HL-60 (cell line): ENCODE results near the gene FOXD2.

Source experiments
- CTCF ChIP-seq: IDR thresholded peaks from one replicate; pipeline ENCODE4 v1.5.1; 2011; ENCODE audit warnings: low read length, control low read depth, inconsistent platforms; ENCODE audit not compliant: insufficient read depth
- GABPA ChIP-seq: IDR thresholded peaks from 2 replicates; pipeline ENCODE4 v1.6.1; 2012; ENCODE audit warnings: low read depth
- POLR2AphosphoS5 ChIP-seq: IDR thresholded peaks from 2 replicates; pipeline ENCODE4 v1.6.1; 2012; ENCODE audit warnings: low read depth
- REST ChIP-seq: IDR thresholded peaks from 2 replicates; pipeline ENCODE4 v1.6.1; 2012; ENCODE audit warnings: low read depth; ENCODE audit not compliant: insufficient replicate concordance
- SPI1 ChIP-seq: IDR thresholded peaks from 2 replicates; pipeline ENCODE4 v1.6.1; 2012; ENCODE audit warnings: low read depth, mild to moderate bottlenecking, borderline replicate concordance

GRCh38 chr1:47393141-47393540 is 44.7 kb upstream of the FOXD2 start:
- TF ChIP-seq CTCF, result no peak
- no peak for TF ChIP-seq REST
- no peak for TF ChIP-seq POLR2AphosphoS5
- TF ChIP-seq GABPA, result no peak
- no peak for TF ChIP-seq SPI1
